Colonic mucosa (tissue), 4 donors: ENCODE results near the gene BDH1. TPM values are rescaled to one million over a fixed set of nuclear protein-coding genes. Genes with fewer than 3 reads are reported as not detected.

Experiments
- DNase-seq: peaks from one replicate; pipeline ENCODE4 v3.0.0-alpha.2; 2020
- H3K27ac ChIP-seq: fragments of 200-600 bp; one replicate; pipeline ENCODE4 v1.8.0; 2021
- H3K27me3 ChIP-seq: fragments of 200-600 bp; one replicate; pipeline ENCODE4 v1.8.0; 2021
- H3K36me3 ChIP-seq: fragments of 200-600 bp; one replicate; pipeline ENCODE4 v1.8.0; 2021
- H3K4me1 ChIP-seq: fragments of 200-600 bp; one replicate; pipeline ENCODE4 v1.8.0; 2021; ENCODE audit warnings: mild to moderate bottlenecking
- H3K4me3 ChIP-seq: fragments of 200-600 bp; one replicate; pipeline ENCODE4 v1.8.0; 2021
- H3K9ac ChIP-seq, 2 donors: one replicate each; pipeline ENCODE4 v1.7.0; 2013; ENCODE audit warnings: control low read depth in 2 of 2, low read depth in 2 of 2, low read length in 2 of 2
- H3K9me3 ChIP-seq: fragments of 200-600 bp; one replicate; pipeline ENCODE4 v1.8.0; 2021
- intact Hi-C: fragments of 100-400 bp; cut with DNase I; formaldehyde crosslinking; loops from one replicate; pipeline ENCODE4 v1.14.1; 2022
- total RNA-seq, 2 donors: library from RNA; stranded (reverse); fragmentation: NEBNext Ultra II Directional in 1 of 2; extraction: Animal tissue kit (Norgen Biotek cat#: 25700) in 1 of 2; gene quantifications; one replicate each; pipeline ENCODE4 v1.2.1, GENCODE V29; 2021
- TF ChIP-seq, protein P1 (sequence below): fragments of 200-600 bp; IDR thresholded peaks from one replicate; pipeline ENCODE4 v1.8.0; 2022; ENCODE audit warnings: antibody characterized with exemption, mild to moderate bottlenecking
- donor health status: healthy.
- donor health status: DM: no; HTN: no; CAD: no.
- donor health status: DM: no; HTN: no; CAD: no.

Gene BDH1
- total RNA-seq, 2 donors from 2014 or later: 154 to 180 TPM

DNA sequence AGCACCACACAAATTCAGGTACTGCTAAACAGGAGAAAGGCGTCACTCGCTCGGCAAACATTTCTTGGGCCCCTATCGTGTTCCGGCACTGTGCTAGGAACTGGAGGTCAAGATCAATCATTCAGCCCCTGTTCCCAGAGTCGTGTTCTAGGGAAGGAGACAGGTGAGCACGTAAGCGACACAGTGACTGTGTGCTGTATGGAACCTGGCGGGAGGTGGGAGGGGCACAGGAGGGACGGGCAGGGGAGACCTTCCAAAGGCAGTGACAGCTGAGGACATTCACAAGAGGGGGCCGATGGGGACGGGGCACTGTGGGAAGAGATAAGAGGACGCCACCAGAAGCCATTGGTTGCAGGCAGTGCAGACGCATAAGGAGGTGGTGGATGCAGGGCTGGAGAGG lies 32.2 kb downstream of the BDH1 start:
- Histone ChIP-seq H3K4me1 (peaks cover 16% of the 10 kb centered on the region), H3K36me3 (no peaks in the 10 kb centered on the region), H3K4me3 (no peak overlapping the region), H3K9me3 (no peaks in the 10 kb centered on the region), H3K27me3 (no peaks in the 10 kb centered on the region), H3K27ac (no peak overlapping the region), H3K9ac (no peak overlapping the region)
- TF ChIP-seq, protein P1, sequence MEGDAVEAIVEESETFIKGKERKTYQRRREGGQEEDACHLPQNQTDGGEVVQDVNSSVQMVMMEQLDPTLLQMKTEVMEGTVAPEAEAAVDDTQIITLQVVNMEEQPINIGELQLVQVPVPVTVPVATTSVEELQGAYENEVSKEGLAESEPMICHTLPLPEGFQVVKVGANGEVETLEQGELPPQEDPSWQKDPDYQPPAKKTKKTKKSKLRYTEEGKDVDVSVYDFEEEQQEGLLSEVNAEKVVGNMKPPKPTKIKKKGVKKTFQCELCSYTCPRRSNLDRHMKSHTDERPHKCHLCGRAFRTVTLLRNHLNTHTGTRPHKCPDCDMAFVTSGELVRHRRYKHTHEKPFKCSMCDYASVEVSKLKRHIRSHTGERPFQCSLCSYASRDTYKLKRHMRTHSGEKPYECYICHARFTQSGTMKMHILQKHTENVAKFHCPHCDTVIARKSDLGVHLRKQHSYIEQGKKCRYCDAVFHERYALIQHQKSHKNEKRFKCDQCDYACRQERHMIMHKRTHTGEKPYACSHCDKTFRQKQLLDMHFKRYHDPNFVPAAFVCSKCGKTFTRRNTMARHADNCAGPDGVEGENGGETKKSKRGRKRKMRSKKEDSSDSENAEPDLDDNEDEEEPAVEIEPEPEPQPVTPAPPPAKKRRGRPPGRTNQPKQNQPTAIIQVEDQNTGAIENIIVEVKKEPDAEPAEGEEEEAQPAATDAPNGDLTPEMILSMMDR: no peak
- DNase-seq: no peak
- intact Hi-C loops: no loop called here

DNA sequence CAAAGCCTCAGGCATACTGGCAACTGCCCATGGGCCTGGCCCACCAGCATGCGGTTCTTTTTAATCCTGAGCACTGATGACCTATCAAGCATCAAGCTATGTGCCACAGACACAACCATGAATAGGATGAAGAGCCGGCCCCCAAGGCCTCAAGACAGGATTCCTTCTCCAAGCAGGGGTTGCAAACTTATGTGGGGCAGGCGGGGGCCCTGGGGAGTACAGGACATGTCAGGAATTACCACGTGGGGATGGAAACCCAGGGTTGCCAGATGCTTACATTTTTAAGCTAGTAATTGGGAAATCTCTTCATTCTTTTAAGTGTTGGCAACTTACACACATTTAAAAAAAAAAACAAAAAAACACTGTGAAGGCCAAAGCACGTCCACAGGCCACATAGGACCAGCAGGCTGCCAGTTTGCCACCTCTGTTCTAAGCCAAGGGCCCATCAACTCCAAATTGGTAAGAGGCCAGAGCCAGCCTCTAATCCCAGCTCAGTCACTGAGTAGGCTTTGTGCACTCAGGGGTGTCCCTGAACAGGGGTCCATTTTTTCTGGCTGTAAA lies 32.8 kb downstream of the BDH1 start:
- TF ChIP-seq, protein P1: no peak
- no peaks in the 10 kb centered on the region for H3K36me3 ChIP-seq
- no peaks in the 10 kb centered on the region for H3K9me3 ChIP-seq
- no peak for DNase-seq
- H3K4me1 ChIP-seq: peaks cover 16% of the 10 kb centered on the region
- H3K27me3 ChIP-seq: no peaks in the 10 kb centered on the region
- peak overlapping the region in 1 of 2 donors; percentile 50 for H3K9ac ChIP-seq
- peak overlapping the region; percentile 93 for H3K27ac ChIP-seq
- intact Hi-C loops: no loop called here
- H3K4me3 ChIP-seq: no peak overlapping the region

DNA sequence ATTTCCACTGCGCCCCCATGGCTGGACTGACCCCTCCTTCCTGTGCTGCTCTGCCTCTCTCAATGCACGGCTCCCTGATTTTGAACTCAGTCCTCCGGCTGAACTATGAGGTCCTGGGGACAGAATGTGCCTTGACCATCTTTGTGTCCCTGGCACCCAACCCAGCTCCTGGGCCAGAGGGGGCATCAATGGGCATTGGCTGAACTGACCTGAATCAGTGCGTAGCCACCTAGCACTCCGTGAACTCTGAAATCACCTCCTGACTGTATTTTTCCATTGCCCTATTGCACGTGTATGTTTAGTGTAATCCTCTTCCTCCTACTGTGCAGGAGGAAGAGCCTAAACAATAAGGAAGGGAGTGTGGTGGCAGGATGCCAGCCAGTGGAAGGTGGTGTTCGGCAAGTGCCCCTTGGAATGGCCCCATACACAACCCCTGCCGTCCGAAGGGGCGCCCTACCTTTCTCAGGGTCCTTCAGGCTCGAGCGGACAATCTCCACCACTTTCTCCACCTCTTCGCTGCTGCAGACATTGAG lies 33.5 kb downstream of the BDH1 start:
- H3K9ac ChIP-seq: peak overlapping the region; percentile 50 to 86
- H3K27ac ChIP-seq: peak overlapping the region; percentile 93
- TF ChIP-seq, protein P1: no peak
- no peaks in the 10 kb centered on the region for H3K27me3 ChIP-seq
- peaks cover 16% of the 10 kb centered on the region for H3K4me1 ChIP-seq
- DNase-seq: peak; percentile 91
- intact Hi-C loops: no loop called here
- H3K9me3 ChIP-seq: no peaks in the 10 kb centered on the region
- no peak overlapping the region for H3K4me3 ChIP-seq
- H3K36me3 ChIP-seq: no peaks in the 10 kb centered on the region

DNA sequence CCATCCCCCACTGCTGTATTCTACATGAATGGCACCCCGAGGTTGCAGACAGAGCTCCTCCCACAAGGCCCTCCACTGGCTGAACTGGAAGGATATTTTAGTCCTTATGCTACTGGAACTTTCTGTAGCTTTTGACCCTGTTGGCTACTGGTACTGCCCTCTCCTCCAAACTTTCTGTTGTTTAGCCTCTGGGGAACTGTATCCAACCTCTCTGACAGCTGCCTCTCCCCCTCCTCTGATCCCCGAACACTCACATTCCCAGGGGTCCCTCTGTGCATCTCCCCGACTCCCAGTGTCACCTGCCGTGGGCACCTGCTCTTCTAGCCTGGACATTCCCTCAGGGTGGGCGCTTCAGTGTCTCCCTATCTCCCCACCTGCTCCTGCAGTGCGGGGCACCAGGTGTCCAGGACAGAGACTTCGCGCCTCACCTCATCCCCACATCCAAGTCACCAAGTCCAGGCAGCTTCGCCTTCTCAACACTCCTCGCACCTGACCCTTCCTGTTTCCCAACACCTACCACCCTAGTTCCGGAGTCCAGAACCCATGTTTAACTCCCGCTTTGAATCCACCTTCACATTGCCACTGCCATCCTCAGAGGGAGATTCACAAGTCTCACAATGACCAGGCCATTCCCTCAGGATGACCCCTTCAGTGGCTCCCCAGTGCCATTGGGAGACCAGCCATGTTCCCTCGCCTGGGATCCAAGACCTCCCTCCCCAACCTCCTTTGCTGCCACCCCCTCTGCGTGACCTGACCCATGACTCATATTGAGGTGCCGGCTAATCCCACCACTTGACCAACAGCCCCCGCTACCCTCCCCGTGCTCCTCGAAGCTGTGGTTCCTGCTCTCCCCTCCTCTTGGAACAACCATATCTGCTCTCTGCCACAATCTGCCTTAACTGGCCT lies 34.2 kb downstream of the BDH1 start:
- Histone ChIP-seq H3K9me3 (no peaks in the 10 kb centered on the region), H3K27me3 (no peaks in the 10 kb centered on the region), H3K27ac (peak overlapping the region; percentile 93), H3K9ac (peak overlapping the region; percentile 44 to 86), H3K36me3 (no peaks in the 10 kb centered on the region), H3K4me1 (peaks cover 16% of the 10 kb centered on the region), H3K4me3 (no peak overlapping the region)
- TF ChIP-seq, protein P1: no peak
- intact Hi-C loops: no loop called here
- no peak for DNase-seq

DNA sequence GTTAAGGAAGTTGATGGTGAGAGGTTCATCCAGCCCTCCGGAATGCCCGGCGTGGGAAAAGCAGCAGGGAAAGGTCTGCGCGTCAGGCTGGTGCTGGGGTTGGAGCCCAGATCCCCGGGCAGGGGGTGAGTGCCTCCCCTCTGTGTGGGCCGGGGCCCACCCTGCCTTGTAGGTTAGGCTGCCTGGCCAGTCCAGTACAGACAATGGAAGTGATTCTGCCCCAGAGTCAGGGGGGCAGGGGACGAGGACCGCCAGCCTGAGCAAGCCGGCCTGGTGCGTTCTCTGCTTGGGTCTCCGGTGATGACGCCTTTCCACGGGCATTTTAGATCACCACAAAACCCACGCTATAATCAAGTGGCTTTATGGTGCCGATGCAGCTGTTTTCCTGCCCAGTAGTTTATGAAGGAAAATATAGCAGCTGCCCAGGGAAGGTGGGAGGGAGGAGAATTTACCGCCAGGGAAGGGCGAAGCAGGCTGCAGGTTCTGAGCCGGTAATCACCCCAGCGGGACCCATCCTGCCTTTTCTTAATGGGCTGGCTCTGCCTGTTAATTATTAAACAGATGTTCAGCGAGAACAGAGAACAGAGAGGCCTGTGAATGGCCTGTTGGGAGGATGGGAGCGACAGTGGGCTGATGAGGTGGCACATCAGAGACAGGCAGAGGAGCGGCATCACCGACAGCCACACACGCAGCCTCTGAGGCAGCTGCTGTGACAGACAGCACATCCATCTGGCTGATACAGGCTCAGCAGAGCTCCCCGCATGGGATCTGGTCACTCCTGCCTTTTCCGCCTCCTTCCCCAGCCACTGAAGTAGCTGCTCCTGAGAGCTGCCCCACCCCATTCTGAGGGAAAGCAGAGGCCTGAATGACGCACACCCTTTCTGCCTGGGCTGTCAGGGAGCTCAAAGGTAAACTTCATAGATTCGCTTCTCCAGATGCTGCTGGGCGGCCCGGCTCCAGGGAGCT lies 35.2 kb downstream of the BDH1 start:
- intact Hi-C loops: no loop called here
- Histone ChIP-seq H3K9me3 (no peaks in the 10 kb centered on the region), H3K4me3 (no peak overlapping the region), H3K36me3 (no peaks in the 10 kb centered on the region), H3K9ac (peak overlapping the region; percentile 54 to 92), H3K4me1 (peaks cover 16% of the 10 kb centered on the region), H3K27ac (peak overlapping the region; percentile 93), H3K27me3 (no peaks in the 10 kb centered on the region)
- DNase-seq: peak; percentile 92
- TF ChIP-seq, protein P1: no peak
